ENCODE results near the gene ABCF3. TPM values are rescaled to one million over a fixed set of nuclear protein-coding genes. Genes with fewer than 3 reads are reported as not detected.

Gene ABCF3
- total and polyA plus RNA-seq, 2 of the 13 experiments (the other 11 are each of a cell fraction or from before 2014, with no cell fraction given), result 38.8 to 46.5 TPM

- no peak for TF ChIP-seq NFAT5 (CRISPR knock-in tag; IDR thresholded peaks at IDR 0.05)
- TF ChIP-seq HNF1A (IDR thresholded peaks at IDR 0.05; ENCODE audit: low read depth), result no peak
- TF ChIP-seq HNF1A (CRISPR knock-in tag; IDR thresholded peaks at IDR 0.05; ENCODE audit: borderline replicate concordance), result peak; percentile 19; the same call in 1 of the 2 replicates
- TF ChIP-seq, protein P1, sequence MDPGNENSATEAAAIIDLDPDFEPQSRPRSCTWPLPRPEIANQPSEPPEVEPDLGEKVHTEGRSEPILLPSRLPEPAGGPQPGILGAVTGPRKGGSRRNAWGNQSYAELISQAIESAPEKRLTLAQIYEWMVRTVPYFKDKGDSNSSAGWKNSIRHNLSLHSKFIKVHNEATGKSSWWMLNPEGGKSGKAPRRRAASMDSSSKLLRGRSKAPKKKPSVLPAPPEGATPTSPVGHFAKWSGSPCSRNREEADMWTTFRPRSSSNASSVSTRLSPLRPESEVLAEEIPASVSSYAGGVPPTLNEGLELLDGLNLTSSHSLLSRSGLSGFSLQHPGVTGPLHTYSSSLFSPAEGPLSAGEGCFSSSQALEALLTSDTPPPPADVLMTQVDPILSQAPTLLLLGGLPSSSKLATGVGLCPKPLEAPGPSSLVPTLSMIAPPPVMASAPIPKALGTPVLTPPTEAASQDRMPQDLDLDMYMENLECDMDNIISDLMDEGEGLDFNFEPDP (CRISPR knock-in tag; conservative IDR thresholded peaks at IDR 0.05), result no peak
- peak; percentile 51; the same call in 1 of the 2 replicates for TF ChIP-seq BRF2 (CRISPR knock-in tag; IDR thresholded peaks at IDR 0.05)
- peak; percentile 74 for TF ChIP-seq MNT (IDR thresholded peaks at IDR 0.05)
- TF ChIP-seq, protein P2, sequence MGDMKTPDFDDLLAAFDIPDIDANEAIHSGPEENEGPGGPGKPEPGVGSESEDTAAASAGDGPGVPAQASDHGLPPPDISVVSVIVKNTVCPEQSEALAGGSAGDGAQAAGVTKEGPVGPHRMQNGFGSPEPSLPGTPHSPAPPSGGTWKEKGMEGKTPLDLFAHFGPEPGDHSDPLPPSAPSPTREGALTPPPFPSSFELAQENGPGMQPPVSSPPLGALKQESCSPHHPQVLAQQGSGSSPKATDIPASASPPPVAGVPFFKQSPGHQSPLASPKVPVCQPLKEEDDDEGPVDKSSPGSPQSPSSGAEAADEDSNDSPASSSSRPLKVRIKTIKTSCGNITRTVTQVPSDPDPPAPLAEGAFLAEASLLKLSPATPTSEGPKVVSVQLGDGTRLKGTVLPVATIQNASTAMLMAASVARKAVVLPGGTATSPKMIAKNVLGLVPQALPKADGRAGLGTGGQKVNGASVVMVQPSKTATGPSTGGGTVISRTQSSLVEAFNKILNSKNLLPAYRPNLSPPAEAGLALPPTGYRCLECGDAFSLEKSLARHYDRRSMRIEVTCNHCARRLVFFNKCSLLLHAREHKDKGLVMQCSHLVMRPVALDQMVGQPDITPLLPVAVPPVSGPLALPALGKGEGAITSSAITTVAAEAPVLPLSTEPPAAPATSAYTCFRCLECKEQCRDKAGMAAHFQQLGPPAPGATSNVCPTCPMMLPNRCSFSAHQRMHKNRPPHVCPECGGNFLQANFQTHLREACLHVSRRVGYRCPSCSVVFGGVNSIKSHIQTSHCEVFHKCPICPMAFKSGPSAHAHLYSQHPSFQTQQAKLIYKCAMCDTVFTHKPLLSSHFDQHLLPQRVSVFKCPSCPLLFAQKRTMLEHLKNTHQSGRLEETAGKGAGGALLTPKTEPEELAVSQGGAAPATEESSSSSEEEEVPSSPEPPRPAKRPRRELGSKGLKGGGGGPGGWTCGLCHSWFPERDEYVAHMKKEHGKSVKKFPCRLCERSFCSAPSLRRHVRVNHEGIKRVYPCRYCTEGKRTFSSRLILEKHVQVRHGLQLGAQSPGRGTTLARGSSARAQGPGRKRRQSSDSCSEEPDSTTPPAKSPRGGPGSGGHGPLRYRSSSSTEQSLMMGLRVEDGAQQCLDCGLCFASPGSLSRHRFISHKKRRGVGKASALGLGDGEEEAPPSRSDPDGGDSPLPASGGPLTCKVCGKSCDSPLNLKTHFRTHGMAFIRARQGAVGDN (CRISPR knock-in tag; IDR thresholded peaks at IDR 0.05), result peak; percentile 97
- TF ChIP-seq ZNF766 (CRISPR knock-in tag; IDR thresholded peaks at IDR 0.05; ENCODE audit: borderline replicate concordance), result peak; percentile 68; the same call in 1 of the 2 replicates
- TF ChIP-seq GFI1 (CRISPR knock-in tag; IDR thresholded peaks at IDR 0.05; ENCODE audit: borderline replicate concordance), result peak; percentile 84
Measured at GRCh38 chr3:184185461-184186183, 377 bp upstream of the ABCF3 start (continued).

Data from HepG2 (cell line).